ENCODE data around the gene KIAA0930. TPM values are rescaled to one million over a fixed set of nuclear protein-coding genes. Genes with fewer than 3 reads are reported as not detected.

The KIAA0930 gene
- total and polyA plus RNA-seq, 2 of the 4 experiments (the other 2 are of a cell fraction) = 25.3 to 34.1 TPM

- H4K91ac ChIP-seq (ENCODE audit: insufficient read depth, low read depth, low read length) = no peak overlapping the region
- dilution Hi-C loops (cut with HindIII; ENCODE audit: low sequenced_read_pairs, unreplicated experiment) = no loop called here
- H3K9me1 ChIP-seq (ENCODE audit: insufficient read depth, low read length) = no peaks in the 10 kb centered on the region
- no TSS peak for BruUV-seq (replicated peaks)
- peaks cover 2% of the 10 kb centered on the region; the same call in 1 of the 2 replicates for H3K4me1 ChIP-seq (ENCODE audit: control insufficient read depth, insufficient read depth, low read length)
- ChIA-PET POLR2A (ENCODE audit: unreplicated experiment) (no interaction called here), CTCF (interaction anchor here (0.6 kb wide), 1 partner anchor 43 kb away, joined by 6 read pairs; no protein-coding TSS in a partner anchor)
- peaks cover 2% of the 10 kb centered on the region; the same call in 1 of the 2 replicates for H3K27me3 ChIP-seq (ENCODE audit: control insufficient read depth, insufficient read depth, low read length)
- no peak overlapping the region for H3K27ac ChIP-seq (ENCODE audit: insufficient read depth, low read length)
- H3K14ac ChIP-seq (replicated peaks; ENCODE audit: low read depth, low read length) = no peak overlapping the region
- in situ Hi-C loops (cut with MboI; ENCODE audit: low sequenced_read_pairs) = no loop called here
- H2BK15ac ChIP-seq (ENCODE audit: low read depth, low read length) = no peak overlapping the region
- H2BK20ac ChIP-seq (ENCODE audit: low read depth, low read length) = no peak overlapping the region
- no peak overlapping the region for H2AK5ac ChIP-seq (ENCODE audit: low read depth, low read length)
- no peak overlapping the region for H3K4ac ChIP-seq (ENCODE audit: low read depth, low read length)
- no peak overlapping the region for H3K23ac ChIP-seq (ENCODE audit: low read depth, low read length)
- TF ChIP-seq RFX5 (IDR thresholded peaks at IDR 0.05; ENCODE audit: low read depth, low read length) = no peak
- no peak for TF ChIP-seq BHLHE40 (IDR thresholded peaks at IDR 0.05; ENCODE audit: low read depth, low read length)
- TF ChIP-seq SMC3 (IDR thresholded peaks at IDR 0.05; ENCODE audit: low read depth, low read length) = no peak
- no peak for TF ChIP-seq CEBPB (IDR thresholded peaks at IDR 0.05; ENCODE audit: low read depth, low read length)
- no peak for TF ChIP-seq RCOR1 (IDR thresholded peaks at IDR 0.05; ENCODE audit: insufficient replicate concordance, low read length)
- TF ChIP-seq POLR2A (IDR thresholded peaks at IDR 0.05; ENCODE audit: low read depth, low read length) = no peak
- TF ChIP-seq MXI1 (IDR thresholded peaks at IDR 0.05; ENCODE audit: borderline replicate concordance, low read depth, low read length) = no peak
- H2AK9ac ChIP-seq (replicated peaks; ENCODE audit: low read depth, low read length, poor library complexity) = no peak overlapping the region
- peaks cover 3% of the 10 kb centered on the region; the same call in 1 of the 2 replicates for H3K9me3 ChIP-seq (ENCODE audit: control insufficient read depth, insufficient read depth, low read length)
- H2BK5ac ChIP-seq (ENCODE audit: low read depth, low read length, poor library complexity, severe bottlenecking) = no peak overlapping the region
- no peaks in the 10 kb centered on the region for H3K79me1 ChIP-seq (ENCODE audit: low read depth in 1 of 2, low read length in 2 of 2)
- H4K8ac ChIP-seq (ENCODE audit: low read depth in 2 of 2, low read length in 2 of 2) = no peak overlapping the region
- H3K4me2 ChIP-seq (ENCODE audit: low read depth, low read length) = no peak overlapping the region
- peak overlapping the region; percentile 11 for H2AFZ ChIP-seq (replicated peaks; ENCODE audit: low read length, poor library complexity)
- WGBS, 2 experiments (ENCODE audit: extremely low coverage in 2 of 2, insufficient read length in 1 of 2) = 72% methylated on average over 4 of the region's 10 CpGs; no CpG with 5 or more reads in 1 of the 2 experiments
- H4K5ac ChIP-seq (ENCODE audit: low read depth, low read length) = no peak overlapping the region
- H3K9ac ChIP-seq (ENCODE audit: low read depth, low read length) = no peak overlapping the region
- no peak for ATAC-seq (ENCODE audit: low read depth)
- DNase-seq = no peak
- no peaks in the 10 kb centered on the region for H4K20me1 ChIP-seq (ENCODE audit: insufficient read depth, low read length)
- H3K4me3 ChIP-seq (ENCODE audit: insufficient read depth, low read depth, low read length) = no peak overlapping the region
- H3K36me3 ChIP-seq (ENCODE audit: control insufficient read depth, insufficient read depth, low read length) = no peaks in the 10 kb centered on the region
- H3K56ac ChIP-seq (ENCODE audit: extremely low read depth, insufficient read depth, low read length) = no peak overlapping the region
- intact Hi-C loops (cut with micrococcal nuclease) = no loop called here
- H3K18ac ChIP-seq (ENCODE audit: low read depth, low read length) = no peak overlapping the region
- no peak overlapping the region for H2BK120ac ChIP-seq (ENCODE audit: low read depth, low read length)
Observed at GRCh38 chr22:45253039-45253641, 12.4 kb upstream of the KIAA0930 start.
